MM.1S (cell line): ENCODE results near the gene COIL.

Source experiments
- EZH2 ChIP-seq: fragments of 300-600 bp; sonication (generic); optimal IDR thresholded peaks from 2 replicates; pipeline ENCODE3; 2017; ENCODE audit warnings: low read depth, mild to moderate bottlenecking, antibody characterized with exemption, low read length, mixed read lengths
- EZH2phosphoT487 ChIP-seq: fragments of 300-600 bp; sonication (generic); IDR thresholded peaks from 2 replicates; pipeline ENCODE4 v1.6.1; 2018; ENCODE audit warnings: antibody characterized with exemption, low read length
- TF ChIP-seq, protein P1 (sequence below): fragments of 300-600 bp; sonication (generic); IDR thresholded peaks from 2 replicates; pipeline ENCODE4 v1.5.1; 2016; ENCODE audit warnings: antibody characterized with exemption, low read length, mixed read lengths

DNA sequence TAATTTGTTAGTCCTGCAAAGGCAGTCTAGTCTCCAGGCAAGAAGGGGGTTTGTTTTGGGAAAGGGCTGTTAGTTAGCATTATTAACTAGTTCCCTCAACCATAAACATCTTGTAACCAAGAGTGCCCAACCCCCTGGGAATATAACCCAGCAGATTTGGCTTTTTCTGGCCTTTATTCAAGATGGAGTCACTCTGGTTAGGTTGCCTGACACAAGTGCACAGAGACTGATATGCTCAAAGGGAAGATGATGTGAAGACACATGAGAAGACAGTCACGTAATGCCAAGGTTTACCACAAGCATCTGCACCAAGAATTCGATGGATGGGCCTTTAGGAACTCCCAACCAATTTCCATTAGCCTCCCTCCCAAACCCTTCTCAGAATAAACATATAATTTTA is 13.2 kb upstream of the COIL start:
- no peak for TF ChIP-seq EZH2
- TF ChIP-seq, protein P1, sequence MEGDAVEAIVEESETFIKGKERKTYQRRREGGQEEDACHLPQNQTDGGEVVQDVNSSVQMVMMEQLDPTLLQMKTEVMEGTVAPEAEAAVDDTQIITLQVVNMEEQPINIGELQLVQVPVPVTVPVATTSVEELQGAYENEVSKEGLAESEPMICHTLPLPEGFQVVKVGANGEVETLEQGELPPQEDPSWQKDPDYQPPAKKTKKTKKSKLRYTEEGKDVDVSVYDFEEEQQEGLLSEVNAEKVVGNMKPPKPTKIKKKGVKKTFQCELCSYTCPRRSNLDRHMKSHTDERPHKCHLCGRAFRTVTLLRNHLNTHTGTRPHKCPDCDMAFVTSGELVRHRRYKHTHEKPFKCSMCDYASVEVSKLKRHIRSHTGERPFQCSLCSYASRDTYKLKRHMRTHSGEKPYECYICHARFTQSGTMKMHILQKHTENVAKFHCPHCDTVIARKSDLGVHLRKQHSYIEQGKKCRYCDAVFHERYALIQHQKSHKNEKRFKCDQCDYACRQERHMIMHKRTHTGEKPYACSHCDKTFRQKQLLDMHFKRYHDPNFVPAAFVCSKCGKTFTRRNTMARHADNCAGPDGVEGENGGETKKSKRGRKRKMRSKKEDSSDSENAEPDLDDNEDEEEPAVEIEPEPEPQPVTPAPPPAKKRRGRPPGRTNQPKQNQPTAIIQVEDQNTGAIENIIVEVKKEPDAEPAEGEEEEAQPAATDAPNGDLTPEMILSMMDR = no peak
- no peak for TF ChIP-seq EZH2phosphoT487
